Testis (tissue), 3 donors: ENCODE results near the gene ANKRD45. TPM values are rescaled to one million over a fixed set of nuclear protein-coding genes. Genes with fewer than 3 reads are reported as not detected.

Experiments
- DNase-seq: peaks from one replicate; pipeline ENCODE4 v3.0.0-alpha.2; 2019
- H3K27ac ChIP-seq, 2 donors: fragments of 200-600 bp; sonication (generic); one replicate each; pipeline ENCODE4 v1.5.1; 2019
- H3K27me3 ChIP-seq: fragments of 200-600 bp; sonication (generic); one replicate; pipeline ENCODE4 v1.5.1; 2019
- H3K36me3 ChIP-seq: fragments of 200-600 bp; sonication (generic); one replicate; pipeline ENCODE4 v1.5.1; 2017; ENCODE audit warnings: low read depth; ENCODE audit errors: missing control alignments
- H3K4me1 ChIP-seq: fragments of 200-600 bp; sonication (generic); one replicate; pipeline ENCODE4 v1.5.1; 2019
- H3K4me3 ChIP-seq, 2 donors: fragments of 200-600 bp; sonication (generic); one replicate each; pipeline ENCODE4 v1.5.1; 2017 to 2019
- H3K9me3 ChIP-seq: fragments of 200-600 bp; sonication (generic); one replicate; pipeline ENCODE4 v1.5.1; 2017
- POLR2A ChIP-seq: fragments of 450-650 bp; IDR thresholded peaks from one replicate; pipeline ENCODE4 v1.6.1; 2017; ENCODE audit warnings: antibody characterized with exemption, mild to moderate bottlenecking, moderate library complexity
- WGBS, 2 donors: methylation state at CpG; one replicate each; pipeline ENCODE4 v1.1.5; 2018; 5-methylcytosine and 5-hydroxymethylcytosine counted together
- intact Hi-C: fragments of 100-400 bp; cut with DNase I; formaldehyde crosslinking; loops from one replicate; pipeline ENCODE4 v1.15.1; 2023; ENCODE audit warnings: low total_unique reads
- polyA plus RNA-seq: library from polyadenylated mRNA; stranded (reverse); fragments of 350-450 nt; fragmentation: Illumina TruSeq; extraction: RNeasy Lipid Tissue Mini Kit (QIAGEN cat#74804); gene quantifications from one replicate; pipeline ENCODE4 v1.2.3, GENCODE V29; 2014; ENCODE audit warnings: low read depth, low replicate concordance; ENCODE audit not compliant: insufficient read depth
- total RNA-seq, 2 donors: library from RNA; depleted of rRNA; stranded (reverse); fragments of >200 nt; gene quantifications; one replicate each; pipeline ENCODE4 v1.2.3, GENCODE V29; 2016
- TF ChIP-seq, protein P1 (sequence below), 3 experiments: fragments of 450-650 bp in 2 of 3; fragments of 200-600 bp in 1 of 3; sonication (generic) in 1 of 3; IDR thresholded peaks; one replicate each; pipeline ENCODE4 v1.5.1; 2016 to 2019; ENCODE audit warnings: antibody characterized with exemption in 3 of 3, mild to moderate bottlenecking in 2 of 3, moderate library complexity in 1 of 3

The ANKRD45 gene
- total and polyA plus RNA-seq, 3 donors from 2014 or later: 6.7 to 37.9 (median 8.4) TPM

DNA sequence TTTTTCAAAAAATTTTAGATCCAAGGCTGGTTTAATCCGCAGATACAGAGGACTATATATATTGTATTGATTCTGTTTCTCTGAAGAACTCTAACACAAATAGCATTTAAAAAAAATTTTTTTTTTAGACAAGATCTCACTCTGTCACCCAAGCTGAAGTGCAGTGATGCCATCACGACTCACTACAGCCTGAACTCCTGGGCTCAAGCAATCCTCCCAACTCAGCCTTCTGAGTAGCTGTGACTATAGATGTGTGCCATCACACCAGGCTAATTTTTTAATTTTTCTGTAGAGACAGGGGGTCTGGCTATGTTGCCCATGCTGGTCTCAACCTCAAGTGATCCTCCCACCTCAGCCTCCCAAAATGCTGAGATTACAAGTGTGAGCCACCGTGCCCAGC is 3.0 kb downstream of the ANKRD45 start:
- no peak for TF ChIP-seq POLR2A
- TF ChIP-seq, protein P1, sequence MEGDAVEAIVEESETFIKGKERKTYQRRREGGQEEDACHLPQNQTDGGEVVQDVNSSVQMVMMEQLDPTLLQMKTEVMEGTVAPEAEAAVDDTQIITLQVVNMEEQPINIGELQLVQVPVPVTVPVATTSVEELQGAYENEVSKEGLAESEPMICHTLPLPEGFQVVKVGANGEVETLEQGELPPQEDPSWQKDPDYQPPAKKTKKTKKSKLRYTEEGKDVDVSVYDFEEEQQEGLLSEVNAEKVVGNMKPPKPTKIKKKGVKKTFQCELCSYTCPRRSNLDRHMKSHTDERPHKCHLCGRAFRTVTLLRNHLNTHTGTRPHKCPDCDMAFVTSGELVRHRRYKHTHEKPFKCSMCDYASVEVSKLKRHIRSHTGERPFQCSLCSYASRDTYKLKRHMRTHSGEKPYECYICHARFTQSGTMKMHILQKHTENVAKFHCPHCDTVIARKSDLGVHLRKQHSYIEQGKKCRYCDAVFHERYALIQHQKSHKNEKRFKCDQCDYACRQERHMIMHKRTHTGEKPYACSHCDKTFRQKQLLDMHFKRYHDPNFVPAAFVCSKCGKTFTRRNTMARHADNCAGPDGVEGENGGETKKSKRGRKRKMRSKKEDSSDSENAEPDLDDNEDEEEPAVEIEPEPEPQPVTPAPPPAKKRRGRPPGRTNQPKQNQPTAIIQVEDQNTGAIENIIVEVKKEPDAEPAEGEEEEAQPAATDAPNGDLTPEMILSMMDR (IDR thresholded peaks at IDR 0.05): no peak
- Histone ChIP-seq H3K4me3 (no peak overlapping the region), H3K27ac (no peak overlapping the region), H3K27me3 (no peaks in the 10 kb centered on the region), H3K36me3 (no peaks in the 10 kb centered on the region), H3K4me1 (peaks cover 6% of the 10 kb centered on the region), H3K9me3 (no peaks in the 10 kb centered on the region)
- WGBS, 2 donors: 96 to 97% methylated on average over 3 of the region's 3 CpGs
- no peak for DNase-seq
- intact Hi-C loops: no loop called here

- Histone ChIP-seq H3K4me1 (no peaks in the 10 kb centered on the region), H3K27me3 (no peaks in the 10 kb centered on the region), H3K36me3 (no peaks in the 10 kb centered on the region), H3K27ac (no peak overlapping the region), H3K4me3 (no peak overlapping the region), H3K9me3 (no peaks in the 10 kb centered on the region)
- DNase-seq: no peak
- 93 to 96% methylated on average over 3 of the region's 3 CpGs for WGBS, 2 donors
- intact Hi-C loops: no loop called here
- no peak for TF ChIP-seq POLR2A
- TF ChIP-seq, protein P1 (IDR thresholded peaks at IDR 0.05): no peak
Observed at GRCh38 chr1:173663159-173663558, 6.5 kb downstream of the ANKRD45 start.

DNA sequence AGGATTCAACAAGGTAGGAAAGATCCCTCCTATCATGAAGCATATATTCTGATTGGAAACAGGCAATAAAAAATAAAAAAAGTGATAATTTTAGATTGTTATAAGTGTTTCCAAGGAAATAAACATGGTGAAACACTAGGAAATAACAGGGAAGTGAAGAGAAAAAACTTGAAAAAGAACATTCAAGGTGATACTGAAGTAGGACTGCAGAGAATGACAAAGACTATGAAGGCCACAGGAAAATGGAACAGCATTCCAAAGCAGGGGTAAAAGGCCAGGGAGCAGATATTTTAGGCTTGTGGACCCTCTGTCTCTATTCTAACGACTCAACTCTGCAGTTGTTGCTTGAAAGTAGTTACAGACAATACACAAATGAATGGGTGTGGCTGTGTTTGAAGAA is 7.9 kb downstream of the ANKRD45 start:
- H3K4me3 ChIP-seq: no peak overlapping the region
- whole genome bisulfite sequencing, 2 donors: 41 to 54% methylated on average over 1 of the region's 1 CpG
- H3K36me3 ChIP-seq: no peaks in the 10 kb centered on the region
- H3K4me1 ChIP-seq: no peaks in the 10 kb centered on the region
- intact Hi-C loops: no loop called here
- no peak for TF ChIP-seq POLR2A
- TF ChIP-seq, protein P1 (IDR thresholded peaks at IDR 0.05): no peak
- no peak for DNase-seq
- H3K27me3 ChIP-seq: no peaks in the 10 kb centered on the region
- H3K9me3 ChIP-seq: no peaks in the 10 kb centered on the region
- H3K27ac ChIP-seq: no peak overlapping the region

DNA sequence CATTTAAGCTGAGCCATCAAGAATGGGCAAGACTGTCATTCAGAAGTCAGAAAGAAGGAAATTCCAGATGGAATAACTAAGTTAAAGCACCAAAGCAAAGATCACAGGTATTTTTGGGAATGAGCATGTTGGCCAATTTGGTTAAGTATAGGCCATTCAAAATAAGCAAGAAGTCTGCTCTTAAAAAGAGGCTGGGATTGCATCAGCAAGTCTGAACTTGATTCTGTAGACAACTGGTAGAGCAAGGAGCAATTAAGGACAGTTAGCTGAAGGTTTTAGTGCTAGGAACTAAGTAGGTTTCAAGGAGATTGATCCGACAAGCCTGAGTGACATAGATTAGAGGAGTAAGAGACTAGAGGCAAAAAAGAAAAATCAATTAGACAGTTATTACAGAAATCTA is 8.4 kb downstream of the ANKRD45 start:
- no peaks in the 10 kb centered on the region for H3K9me3 ChIP-seq
- WGBS, 2 donors: 80 to 100% methylated on average over 1 of the region's 1 CpG
- DNase-seq: no peak
- H3K4me3 ChIP-seq: no peak overlapping the region
- H3K4me1 ChIP-seq: no peaks in the 10 kb centered on the region
- intact Hi-C loops: no loop called here
- no peaks in the 10 kb centered on the region for H3K27me3 ChIP-seq
- H3K36me3 ChIP-seq: no peaks in the 10 kb centered on the region
- TF ChIP-seq POLR2A: no peak
- TF ChIP-seq, protein P1 (IDR thresholded peaks at IDR 0.05): no peak
- H3K27ac ChIP-seq: no peak overlapping the region

GRCh38 chr1:173660306-173660705 is 9.3 kb downstream of the ANKRD45 start:
- no peaks in the 10 kb centered on the region for H3K4me1 ChIP-seq
- H3K9me3 ChIP-seq: no peaks in the 10 kb centered on the region
- WGBS, 2 donors: 93 to 96% methylated on average over 2 of the region's 2 CpGs
- no peaks in the 10 kb centered on the region for H3K27me3 ChIP-seq
- intact Hi-C loops: no loop called here
- H3K27ac ChIP-seq: no peak overlapping the region
- TF ChIP-seq, protein P1 (IDR thresholded peaks at IDR 0.05): no peak
- no peak for TF ChIP-seq POLR2A
- no peak for DNase-seq
- no peaks in the 10 kb centered on the region for H3K36me3 ChIP-seq
- no peak overlapping the region for H3K4me3 ChIP-seq
